Measurements from ENCODE around the gene ATP8B2.

The ATP8B2 gene

DNA sequence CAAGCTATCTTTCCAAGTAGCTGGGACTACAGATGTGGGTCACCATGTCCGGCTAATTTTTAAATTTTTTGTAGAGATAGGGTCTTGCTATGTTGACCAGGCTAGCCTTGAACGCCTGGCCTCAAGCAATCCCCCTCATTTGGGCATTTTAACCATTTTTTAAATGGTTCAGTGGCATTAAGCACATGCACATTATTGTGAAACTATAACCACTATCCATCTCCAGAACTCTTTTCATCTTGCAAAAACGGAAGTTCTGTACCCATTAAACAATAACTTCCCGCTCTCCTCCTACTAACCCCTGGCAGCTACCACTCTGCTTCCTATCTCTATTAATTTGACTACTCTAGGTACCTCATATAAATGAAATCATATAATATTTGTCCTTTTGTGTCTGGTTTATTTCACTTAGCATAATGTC is 75.1 kb downstream of the ATP8B2 start:
- DNase-seq = no peak

Measured in hematopoietic multipotent progenitor cell treated with erythropoietin and hydrocortisone succinate and interleukin-3 and kit ligand, for 8 days (in vitro differentiated cells).